H1 (cell line): ENCODE data around the gene MEGF11.

ENCODE experiments used
- BACH1 ChIP-seq: IDR thresholded peaks from 2 replicates; pipeline ENCODE4 v1.6.1; 2012; ENCODE audit warnings: low read length, improper control_type of control experiment
- CEBPB ChIP-seq: IDR thresholded peaks from 2 replicates; pipeline ENCODE4 v1.6.1; 2012; ENCODE audit warnings: low read depth, low read length
- CHD2 ChIP-seq: IDR thresholded peaks from 2 replicates; pipeline ENCODE4 v1.6.1; 2012; ENCODE audit warnings: low read length, improper control_type of control experiment
- CTCF ChIP-seq, 3 experiments: IDR thresholded peaks; 1 replicate in 2 of 3; 2 replicates in 1 of 3; pipeline versions ENCODE4 v1.5.1 to v1.6.1; 2011; ENCODE audit warnings: low read length in 3 of 3, mild to moderate bottlenecking in 3 of 3, inconsistent platforms in 2 of 3, low read depth in 1 of 3, moderate library complexity in 1 of 3; ENCODE audit not compliant: insufficient read depth in 1 of 3; ENCODE audit errors: control extremely low read depth in 1 of 3
- GABPA ChIP-seq: IDR thresholded peaks from 2 replicates; pipeline ENCODE4 v1.6.1; 2011; ENCODE audit warnings: mild to moderate bottlenecking, low read length, moderate library complexity, borderline replicate concordance; ENCODE audit not compliant: insufficient read depth
- HDAC2 ChIP-seq, 2 experiments: fragments of 300-600 bp in 1 of 2; sonication (generic) in 1 of 2; IDR thresholded peaks; 2 replicates each; pipeline ENCODE4 v1.6.1; 2011 to 2012; ENCODE audit warnings: low read depth in 2 of 2, low read length in 2 of 2, mild to moderate bottlenecking in 2 of 2, moderate library complexity in 2 of 2, borderline replicate concordance in 1 of 2, inconsistent platforms in 1 of 2
- NANOG ChIP-seq: IDR thresholded peaks from 2 replicates; pipeline ENCODE4 v1.6.1; 2011; ENCODE audit warnings: low read length, low read depth, mild to moderate bottlenecking, inconsistent platforms; ENCODE audit not compliant: insufficient read depth, poor library complexity, severe bottlenecking
- POLR2A ChIP-seq, 2 experiments: IDR thresholded peaks; 1 replicate in 1 of 2; 2 replicates in 1 of 2; pipeline ENCODE4 v1.6.1; 2011; ENCODE audit warnings: low read depth in 2 of 2, low read length in 2 of 2, mild to moderate bottlenecking in 2 of 2; ENCODE audit errors: control extremely low read depth in 1 of 2
- POLR2AphosphoS5 ChIP-seq: IDR thresholded peaks from 2 replicates; pipeline ENCODE4 v1.6.1; 2011; ENCODE audit warnings: low read depth, low read length
- RAD21 ChIP-seq, 2 experiments: IDR thresholded peaks in 1 of 2; conservative IDR thresholded peaks in 1 of 2; 2 replicates each; pipeline ENCODE4 v1.6.1; 2011; ENCODE audit warnings: low read depth in 2 of 2, low read length in 2 of 2, improper control_type of control experiment in 1 of 2, inconsistent platforms in 1 of 2, mild to moderate bottlenecking in 1 of 2, moderate library complexity in 1 of 2
- RFX5 ChIP-seq: IDR thresholded peaks from 2 replicates; pipeline ENCODE4 v1.6.1; 2011; ENCODE audit warnings: low read depth, low read length, improper control_type of control experiment, borderline replicate concordance
- RXRA ChIP-seq: IDR thresholded peaks from 2 replicates; pipeline ENCODE4 v1.6.1; 2011; ENCODE audit warnings: low read depth, mild to moderate bottlenecking, low read length, moderate library complexity; ENCODE audit not compliant: insufficient read depth
- TAF7 ChIP-seq: optimal IDR thresholded peaks from 2 replicates; pipeline ENCODE3; 2011; ENCODE audit warnings: low read depth, mild to moderate bottlenecking, inconsistent platforms, low read length, moderate library complexity, borderline replicate concordance

DNA sequence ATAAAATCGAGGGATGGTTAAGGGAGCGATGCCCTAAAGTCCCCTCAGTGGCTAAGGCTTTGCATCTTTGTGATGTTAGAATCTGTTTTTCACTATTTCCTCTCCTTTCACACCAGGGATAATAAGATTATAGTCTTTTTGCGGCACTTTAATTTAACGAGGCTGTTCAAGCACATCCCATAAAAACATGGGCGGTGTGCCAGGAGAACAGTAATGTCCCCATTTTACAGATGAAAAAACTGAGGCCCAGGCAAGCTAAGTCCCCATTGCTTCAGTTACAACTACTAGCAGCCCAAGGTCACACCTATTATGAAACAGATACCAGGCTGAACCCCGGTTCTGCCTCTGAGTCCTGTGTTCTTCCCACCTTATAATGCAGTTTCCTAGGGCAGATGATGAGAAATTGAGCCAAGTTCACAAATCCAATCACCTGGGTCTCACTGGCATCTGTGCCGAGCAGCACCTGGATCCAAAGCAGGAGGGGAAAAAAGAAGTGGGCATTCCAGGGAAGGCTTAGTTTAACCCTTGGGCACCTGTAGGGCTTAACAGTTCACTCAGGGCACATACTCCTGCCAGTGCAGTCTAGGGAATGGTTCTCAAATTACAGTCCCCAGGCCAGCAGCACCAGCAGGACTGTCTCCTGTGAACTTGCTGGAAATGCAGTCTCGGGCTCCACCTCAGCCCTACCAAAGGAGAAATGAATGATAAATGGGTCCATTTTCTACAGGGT, 215.0 kb downstream of the MEGF11 start:
- TF ChIP-seq CTCF (IDR thresholded peaks at IDR 0.05; ENCODE audit: control extremely low read depth in 1 of 3, insufficient read depth in 1 of 3, low read depth in 1 of 3, low read length in 3 of 3) (no peak), RFX5 (no peak), POLR2A (IDR thresholded peaks at IDR 0.05; ENCODE audit: control extremely low read depth in 1 of 2, low read depth in 2 of 2, low read length in 2 of 2) (no peak), HDAC2 (IDR thresholded peaks at IDR 0.05; ENCODE audit: borderline replicate concordance in 1 of 2, low read depth in 2 of 2, low read length in 2 of 2) (peak in 1 of 2 experiments; percentile 40; a peak in 1 of 4 replicates), RAD21 (IDR thresholded peaks at IDR 0.05 in 1 of 2, conservative IDR thresholded peaks at IDR 0.05 in 1 of 2; ENCODE audit: low read depth in 2 of 2, low read length in 2 of 2) (no peak), RXRA (no peak), CEBPB (no peak), POLR2AphosphoS5 (no peak), GABPA (no peak), NANOG (no peak), TAF7 (no peak), CHD2 (no peak), BACH1 (no peak)
